Measurements from ENCODE around the gene CHST11. TPM values are rescaled to one million over a fixed set of nuclear protein-coding genes. Genes with fewer than 3 reads are reported as not detected.
A peak's percentile ranks its signal among the peaks of the same experiment; 100 is the strongest.

The CHST11 gene
- total and polyA plus RNA-seq, 10 of the 15 experiments (the other 5 are each of a cell fraction or from before 2014, with no cell fraction given) = 1.9 to 38.1 (median 17.2) TPM

DNA sequence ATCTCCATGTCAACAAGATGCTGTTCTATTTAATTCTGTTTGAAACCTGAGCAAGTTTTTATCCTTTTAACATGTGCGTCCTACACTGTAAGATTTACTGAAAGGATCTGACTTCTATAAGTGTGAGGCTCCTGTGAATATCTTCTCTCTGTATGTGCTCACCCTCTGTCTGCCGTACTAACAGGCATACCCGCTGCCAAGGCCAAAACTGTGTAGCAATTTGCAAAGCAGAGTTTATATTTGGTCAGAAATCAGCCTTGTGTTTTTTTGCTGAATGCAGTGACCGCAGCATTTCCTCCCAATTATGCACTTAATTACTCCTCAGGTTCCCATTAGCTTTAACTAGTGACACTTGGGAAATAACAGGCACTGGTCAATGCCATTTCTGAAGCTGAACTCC is 12.3 kb downstream of the CHST11 start:
- ChIA-PET RAD21 (ENCODE audit: unreplicated experiment) (no interaction called here), CTCF (interaction anchor here (2.5 kb wide), 1 partner anchor 9 kb away, joined by 11 read pairs; no protein-coding TSS in a partner anchor), SMC1A (ENCODE audit: uncharacterized antibody, unreplicated experiment) (interaction anchor here (1.4 to 1.9 kb wide), 2 partner anchors 9 to 10 kb away, joined by 4 to 12 read pairs; no protein-coding TSS in a partner anchor), POLR2A (interaction anchor here (1.2 kb wide), 1 partner anchor 9 kb away, joined by 5 read pairs; no protein-coding TSS in a partner anchor)
- Histone ChIP-seq H3K36me3 (ENCODE audit: control insufficient read depth in 2 of 2, insufficient read depth in 2 of 2, low read length in 1 of 2) (no peaks in the 10 kb centered on the region), H2AFZ (ENCODE audit: control insufficient read depth, low read depth, low read length) (no peak overlapping the region), H3K4me1 (ENCODE audit: control insufficient read depth, insufficient read depth, low read length) (peaks cover 61% of the 10 kb centered on the region), H3K4me2 (ENCODE audit: control insufficient read depth, insufficient read depth) (peak overlapping the region; percentile 53), H3K79me2 (ENCODE audit: control insufficient read depth, insufficient read depth, low read length) (peaks cover 98% of the 10 kb centered on the region), H3K4me3 (no peak overlapping the region), H3K9ac (ENCODE audit: control insufficient read depth, insufficient read depth, low read length) (no peak overlapping the region), H3K9me3 (replicated peaks; ENCODE audit: control insufficient read depth, insufficient read depth, low read length) (peaks cover 13% of the 10 kb centered on the region; the same call in 2 of the 3 replicates), H3K27me3 (replicated peaks in 1 of 2; ENCODE audit: control insufficient read depth in 2 of 2, insufficient read depth in 2 of 2, low read length in 1 of 2) (no peaks in the 10 kb centered on the region), H3K27ac (ENCODE audit: control insufficient read depth, insufficient read depth) (peak overlapping the region; percentile 33), H4K20me1 (ENCODE audit: control insufficient read depth, insufficient read depth) (no peaks in the 10 kb centered on the region)
- no peak for TF ChIP-seq NFXL1 (IDR thresholded peaks at IDR 0.05; ENCODE audit: borderline replicate concordance)
- peak; percentile 36; the same call in 1 of the 2 replicates for TF ChIP-seq RUNX3 (IDR thresholded peaks at IDR 0.05; ENCODE audit: low read length)
- no peak for TF ChIP-seq KLF5 (IDR thresholded peaks at IDR 0.05; ENCODE audit: partially characterized antibody)
- TF ChIP-seq RAD21 (IDR thresholded peaks at IDR 0.05; ENCODE audit: insufficient read depth, low read depth, low read length) = no peak
- BruUV-seq (replicated peaks) = no TSS peak
- DNase-seq (ENCODE audit: low read depth, low spot score) (no peak), FAIRE-seq (no peak), ATAC-seq (no peak)
- 48% methylated on average over 4 of the region's 4 CpGs for WGBS (ENCODE audit: insufficient coverage, insufficient replicate concordance, low lambda C conversion rate, missing lambda C conversion rate)
- intact Hi-C loops (cut with micrococcal nuclease; ENCODE audit: unreplicated experiment) = loop anchor here (10.0 kb wide), 2 partner anchors 406 to 636 kb away; partner anchors contain the start of gene WASHC4
- in situ Hi-C loops (cut with MboI) = no loop called here

DNA sequence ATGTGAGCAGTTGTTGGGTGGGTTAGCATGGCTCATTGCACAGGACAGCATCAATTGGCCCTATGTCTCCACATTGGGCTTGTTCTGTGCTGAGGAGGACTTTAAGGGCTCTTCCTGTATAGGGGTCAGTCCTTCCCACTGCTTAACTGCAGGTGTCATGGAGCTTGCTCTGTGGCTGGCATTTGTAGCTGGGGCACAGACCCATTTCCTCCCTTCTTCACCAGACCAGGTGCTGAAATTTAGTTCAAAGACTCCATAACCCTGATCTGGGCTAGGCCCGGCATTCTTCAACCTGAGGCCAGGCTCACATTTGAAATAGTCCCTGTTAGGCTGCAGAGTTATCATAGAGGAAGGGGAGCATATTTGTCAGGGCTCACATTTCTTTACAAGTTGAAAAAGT is 12.8 kb downstream of the CHST11 start:
- peaks cover 98% of the 10 kb centered on the region for H3K79me2 ChIP-seq (ENCODE audit: control insufficient read depth, insufficient read depth, low read length)
- no peaks in the 10 kb centered on the region for H4K20me1 ChIP-seq (ENCODE audit: control insufficient read depth, insufficient read depth)
- H3K4me3 ChIP-seq = no peak overlapping the region; the same call in 1 of the 2 replicates
- intact Hi-C loops (cut with micrococcal nuclease; ENCODE audit: unreplicated experiment) = loop anchor here (10.0 kb wide), 2 partner anchors 405 to 635 kb away; partner anchors contain the start of gene WASHC4
- ChIA-PET POLR2A (interaction anchor here (1.2 kb wide), 1 partner anchor 8 kb away, joined by 5 read pairs; no protein-coding TSS in a partner anchor), RAD21 (ENCODE audit: unreplicated experiment) (no interaction called here), SMC1A (ENCODE audit: uncharacterized antibody, unreplicated experiment) (interaction anchor here (1.4 to 5.2 kb wide), 2 partner anchors 9 kb away, joined by 4 to 73 read pairs; no protein-coding TSS in a partner anchor), CTCF (no interaction called here)
- in situ Hi-C loops (cut with MboI) = no loop called here
- DNase-seq (ENCODE audit: low read depth, low spot score) (no peak), ATAC-seq (no peak), FAIRE-seq (no peak)
- H3K4me2 ChIP-seq (ENCODE audit: control insufficient read depth, insufficient read depth) = no peak overlapping the region
- no peak overlapping the region for H3K9ac ChIP-seq (ENCODE audit: control insufficient read depth, insufficient read depth, low read length)
- H2AFZ ChIP-seq (ENCODE audit: control insufficient read depth, low read depth, low read length) = no peak overlapping the region
- peaks cover 61% of the 10 kb centered on the region for H3K4me1 ChIP-seq (ENCODE audit: control insufficient read depth, insufficient read depth, low read length)
- 100% methylated on average over 1 of the region's 1 CpG for WGBS (ENCODE audit: insufficient coverage, insufficient replicate concordance, low lambda C conversion rate, missing lambda C conversion rate)
- peaks cover 13% of the 10 kb centered on the region; the same call in 2 of the 3 replicates for H3K9me3 ChIP-seq (replicated peaks; ENCODE audit: control insufficient read depth, insufficient read depth, low read length)
- H3K27me3 ChIP-seq (replicated peaks in 1 of 2; ENCODE audit: control insufficient read depth in 2 of 2, insufficient read depth in 2 of 2, low read length in 1 of 2) = no peaks in the 10 kb centered on the region
- peak overlapping the region; percentile 33 for H3K27ac ChIP-seq (ENCODE audit: control insufficient read depth, insufficient read depth)
- no TSS peak for BruUV-seq (replicated peaks)
- H3K36me3 ChIP-seq (ENCODE audit: control insufficient read depth in 2 of 2, insufficient read depth in 2 of 2, low read length in 1 of 2) = no peaks in the 10 kb centered on the region
- TF ChIP-seq SKIL (IDR thresholded peaks at IDR 0.05; ENCODE audit: low read depth, poor library complexity, severe bottlenecking) (no peak), NR2C2 (IDR thresholded peaks at IDR 0.05; ENCODE audit: borderline replicate concordance, control insufficient read depth, insufficient read length, low read depth) (no peak), IRF5 (IDR thresholded peaks at IDR 0.05; ENCODE audit: borderline replicate concordance) (no peak), POLR2AphosphoS5 (IDR thresholded peaks at IDR 0.05; ENCODE audit: low read length) (no peak), DPF2 (IDR thresholded peaks at IDR 0.05) (no peak), FOXK2 (IDR thresholded peaks at IDR 0.05) (no peak), EED (IDR thresholded peaks at IDR 0.05; ENCODE audit: low read depth) (no peak), ZNF24 (IDR thresholded peaks at IDR 0.05) (no peak), RELA (IDR thresholded peaks at IDR 0.05; ENCODE audit: borderline replicate concordance, partially characterized antibody) (no peak), SREBF2 (IDR thresholded peaks at IDR 0.05; ENCODE audit: low read length) (no peak), CHD2 (IDR thresholded peaks at IDR 0.05; ENCODE audit: borderline replicate concordance, low read depth, low read length) (no peak)
